Trophoblast cell (in vitro differentiated cells and primary cell): ENCODE measurements around the gene NTSR1.

Experiments
- DNase-seq, 2 donors: peaks; one replicate each; pipeline ENCODE4 v3.0.0-alpha.2; 2016
- H2AFZ ChIP-seq: 2 replicates; pipeline ENCODE4 v1.6.1; 2013; ENCODE audit warnings: low read length, moderate library complexity, mild to moderate bottlenecking; ENCODE audit not compliant: insufficient read depth, poor library complexity
- H2AK5ac ChIP-seq: 2 replicates; pipeline ENCODE4 v1.6.1; 2013; ENCODE audit warnings: mild to moderate bottlenecking, low read length
- H2BK120ac ChIP-seq: 2 replicates; pipeline ENCODE4 v1.6.1; 2013; ENCODE audit warnings: low read length, mild to moderate bottlenecking, moderate library complexity; ENCODE audit not compliant: insufficient read depth, poor library complexity
- H2BK12ac ChIP-seq: 2 replicates; pipeline ENCODE4 v1.6.1; 2013; ENCODE audit warnings: mild to moderate bottlenecking, low read length, moderate library complexity
- H2BK5ac ChIP-seq: 2 replicates; pipeline ENCODE4 v1.6.1; 2013; ENCODE audit warnings: low read length, low read depth, moderate library complexity, mild to moderate bottlenecking; ENCODE audit not compliant: poor library complexity
- H3K14ac ChIP-seq: 2 replicates; pipeline ENCODE4 v1.6.1; 2013; ENCODE audit warnings: mild to moderate bottlenecking, low read length
- H3K18ac ChIP-seq: 2 replicates; pipeline ENCODE4 v1.6.1; 2013; ENCODE audit warnings: mild to moderate bottlenecking, low read length
- H3K23ac ChIP-seq: 2 replicates; pipeline ENCODE4 v1.6.1; 2013; ENCODE audit warnings: low read length
- H3K27ac ChIP-seq: 2 replicates; pipeline ENCODE4 v1.5.1; 2013; ENCODE audit warnings: low read depth, mild to moderate bottlenecking, inconsistent platforms, low read length, moderate library complexity
- H3K27me3 ChIP-seq: 2 replicates; pipeline ENCODE4 v1.6.1; 2013; ENCODE audit warnings: inconsistent platforms, mild to moderate bottlenecking, low read length, moderate library complexity; ENCODE audit not compliant: insufficient read depth
- H3K36me3 ChIP-seq, 2 experiments: 1 replicate in 1 of 2; 2 replicates in 1 of 2; pipeline ENCODE4 v1.6.1; 2013; ENCODE audit warnings: low read length in 2 of 2, mild to moderate bottlenecking in 2 of 2, moderate library complexity in 1 of 2; ENCODE audit not compliant: insufficient read depth in 2 of 2, control insufficient read depth in 1 of 2
- H3K4ac ChIP-seq: 2 replicates; pipeline ENCODE4 v1.6.1; 2013; ENCODE audit warnings: low read depth, mild to moderate bottlenecking, low read length, moderate library complexity
- H3K4me1 ChIP-seq, 2 experiments: 1 replicate in 1 of 2; 2 replicates in 1 of 2; pipeline ENCODE4 v1.6.1; 2013; ENCODE audit warnings: low read length in 2 of 2, mild to moderate bottlenecking in 2 of 2, moderate library complexity in 1 of 2; ENCODE audit not compliant: insufficient read depth in 2 of 2, control insufficient read depth in 1 of 2
- H3K4me2 ChIP-seq: 2 replicates; pipeline ENCODE4 v1.6.1; 2013; ENCODE audit warnings: inconsistent platforms, mild to moderate bottlenecking, low read length, moderate library complexity
- H3K4me3 ChIP-seq: 2 replicates; pipeline ENCODE4 v1.5.1; 2013; ENCODE audit warnings: mild to moderate bottlenecking, low read depth, low read length, inconsistent platforms
- H3K79me1 ChIP-seq: one replicate; pipeline ENCODE4 v1.6.1; 2013; ENCODE audit warnings: low read length
- H3K79me2 ChIP-seq: 2 replicates; pipeline ENCODE4 v1.6.1; 2013; ENCODE audit warnings: low read length, mild to moderate bottlenecking; ENCODE audit not compliant: control insufficient read depth, insufficient read depth, poor library complexity
- H3K9ac ChIP-seq: 2 replicates; pipeline ENCODE4 v1.6.1; 2013; ENCODE audit warnings: mild to moderate bottlenecking, low read length
- H3K9me3 ChIP-seq: 2 replicates; pipeline ENCODE4 v1.6.1; 2013; ENCODE audit warnings: low read depth, mild to moderate bottlenecking, control low read depth, inconsistent platforms, low read length; ENCODE audit not compliant: insufficient read depth
- H4K12ac ChIP-seq: 2 replicates; pipeline ENCODE4 v1.6.1; 2013; ENCODE audit warnings: low read depth, mild to moderate bottlenecking, low read length, moderate library complexity
- H4K8ac ChIP-seq: 2 replicates; pipeline ENCODE4 v1.6.1; 2013; ENCODE audit warnings: low read depth, mild to moderate bottlenecking, low read length, moderate library complexity
- H4K91ac ChIP-seq: one replicate; pipeline ENCODE4 v1.6.1; 2013; ENCODE audit warnings: low read depth, mild to moderate bottlenecking, low read length, moderate library complexity
- WGBS: extraction: QIAGEN DNeasy Blood & Tissue Kit; methylation state at CpG from one replicate; pipeline ENCODE4 v1.1.7; 2013; ENCODE audit warnings: missing lambda C conversion rate; ENCODE audit not compliant: insufficient read length, insufficient coverage; ENCODE audit errors: extremely low coverage; 5-methylcytosine and 5-hydroxymethylcytosine counted together

Gene NTSR1

GRCh38 chr20:62741701-62742491 is 33.3 kb downstream of the NTSR1 start:
- no CpG with 5 or more reads among the region's 18 CpGs for WGBS
- no peaks in the 10 kb centered on the region for H3K79me2 ChIP-seq

GRCh38 chr20:62742550-62742949 is 33.9 kb downstream of the NTSR1 start:
- Histone ChIP-seq H2BK5ac (no peak overlapping the region), H3K4me2 (no peak overlapping the region), H2AFZ (no peak overlapping the region), H3K79me1 (no peaks in the 10 kb centered on the region), H3K4me1 (no peaks in the 10 kb centered on the region), H2BK120ac (no peak overlapping the region), H4K91ac (no peak overlapping the region), H3K27ac (no peak overlapping the region), H4K8ac (no peak overlapping the region), H3K4me3 (no peak overlapping the region), H2AK5ac (no peak overlapping the region), H3K4ac (no peak overlapping the region), H3K14ac (no peak overlapping the region), H2BK12ac (no peak overlapping the region), H3K18ac (no peak overlapping the region), H3K79me2 (no peaks in the 10 kb centered on the region), H3K9me3 (peaks cover 3% of the 10 kb centered on the region), H3K27me3 (no peaks in the 10 kb centered on the region), H4K12ac (no peak overlapping the region), H3K23ac (no peak overlapping the region), H3K36me3 (no peaks in the 10 kb centered on the region), H3K9ac (no peak overlapping the region)
- no CpG with 5 or more reads among the region's 6 CpGs for WGBS
- no peak for DNase-seq

More at GRCh38 chr20:62741701-62742491, 33.3 kb downstream of the NTSR1 start:
- Histone ChIP-seq H3K79me1 (no peaks in the 10 kb centered on the region), H3K14ac (no peak overlapping the region), H3K23ac (no peak overlapping the region), H3K9me3 (peaks cover 3% of the 10 kb centered on the region), H3K4ac (no peak overlapping the region), H4K8ac (no peak overlapping the region), H3K4me1 (no peaks in the 10 kb centered on the region), H3K18ac (no peak overlapping the region), H4K91ac (no peak overlapping the region), H3K4me2 (no peak overlapping the region), H2BK5ac (no peak overlapping the region), H2BK12ac (no peak overlapping the region), H3K27ac (no peak overlapping the region), H3K36me3 (no peaks in the 10 kb centered on the region), H4K12ac (no peak overlapping the region), H3K4me3 (no peak overlapping the region), H3K9ac (no peak overlapping the region), H2AK5ac (no peak overlapping the region), H2BK120ac (no peak overlapping the region), H3K27me3 (no peaks in the 10 kb centered on the region), H2AFZ (no peak overlapping the region)
- DNase-seq: no peak

- Histone ChIP-seq H3K18ac (no peak overlapping the region), H3K79me2 (no peaks in the 10 kb centered on the region), H2BK120ac (no peak overlapping the region), H3K36me3 (no peaks in the 10 kb centered on the region), H3K23ac (no peak overlapping the region), H3K14ac (no peak overlapping the region), H4K91ac (no peak overlapping the region), H4K8ac (no peak overlapping the region), H3K27me3 (no peaks in the 10 kb centered on the region), H2AK5ac (no peak overlapping the region), H2BK5ac (no peak overlapping the region), H3K4me2 (no peak overlapping the region), H3K9ac (no peak overlapping the region), H3K9me3 (peaks cover 3% of the 10 kb centered on the region), H2AFZ (no peak overlapping the region), H3K4me3 (no peak overlapping the region), H4K12ac (no peak overlapping the region), H3K4ac (no peak overlapping the region), H2BK12ac (no peak overlapping the region), H3K27ac (no peak overlapping the region), H3K4me1 (no peaks in the 10 kb centered on the region), H3K79me1 (no peaks in the 10 kb centered on the region)
- no peak for DNase-seq
- WGBS: no CpG with 5 or more reads among the region's 21 CpGs
These were observed 34.5 kb downstream of the NTSR1 start for GRCh38 chr20:62742979-62743776.

GRCh38 chr20:62743777-62744317 is 35.2 kb downstream of the NTSR1 start:
- H3K27me3 ChIP-seq: no peaks in the 10 kb centered on the region
- H4K91ac ChIP-seq: no peak overlapping the region
- H3K27ac ChIP-seq: no peak overlapping the region
- no peak overlapping the region for H2BK12ac ChIP-seq
- no peak overlapping the region for H3K4me2 ChIP-seq
- H4K8ac ChIP-seq: no peak overlapping the region
- H3K4me1 ChIP-seq: no peaks in the 10 kb centered on the region
- no peak overlapping the region for H2AK5ac ChIP-seq
- H3K4ac ChIP-seq: no peak overlapping the region
- H3K79me2 ChIP-seq: no peaks in the 10 kb centered on the region
- H3K9me3 ChIP-seq: peaks cover 3% of the 10 kb centered on the region
- 100% methylated on average over 1 of the region's 20 CpGs for WGBS
- no peak overlapping the region for H4K12ac ChIP-seq
- no peak overlapping the region for H3K9ac ChIP-seq
- H3K4me3 ChIP-seq: no peak overlapping the region
- no peaks in the 10 kb centered on the region for H3K36me3 ChIP-seq
- no peaks in the 10 kb centered on the region for H3K79me1 ChIP-seq
- no peak overlapping the region for H3K14ac ChIP-seq
- no peak for DNase-seq
- H3K18ac ChIP-seq: no peak overlapping the region
- H2AFZ ChIP-seq: no peak overlapping the region
- no peak overlapping the region for H3K23ac ChIP-seq
- H2BK120ac ChIP-seq: no peak overlapping the region
- no peak overlapping the region for H2BK5ac ChIP-seq
